ENCODE measurements around the gene ARAP1. TPM values are rescaled to one million over a fixed set of nuclear protein-coding genes. Genes with fewer than 3 reads are reported as not detected.

ARAP1 gene
- total RNA-seq, 1 donor from 2014 or later: 60.2 TPM

GRCh38 chr11:72726266-72727220 lies 25.7 kb downstream of the ARAP1 start:
- H3K4me3 ChIP-seq (ENCODE audit: low read depth, low read length): no peak overlapping the region
- TF ChIP-seq CTCF (conservative IDR thresholded peaks at IDR 0.05; ENCODE audit: low read depth, low read length): no peak
- DNase-seq (ENCODE audit: low read depth): no peak

- no peak overlapping the region for H3K4me3 ChIP-seq (ENCODE audit: low read depth, low read length)
- no peak for DNase-seq (ENCODE audit: low read depth)
- no peak for TF ChIP-seq CTCF (conservative IDR thresholded peaks at IDR 0.05; ENCODE audit: low read depth, low read length)
Observed at GRCh38 chr11:72725724-72726028, 26.5 kb downstream of the ARAP1 start.

DNA sequence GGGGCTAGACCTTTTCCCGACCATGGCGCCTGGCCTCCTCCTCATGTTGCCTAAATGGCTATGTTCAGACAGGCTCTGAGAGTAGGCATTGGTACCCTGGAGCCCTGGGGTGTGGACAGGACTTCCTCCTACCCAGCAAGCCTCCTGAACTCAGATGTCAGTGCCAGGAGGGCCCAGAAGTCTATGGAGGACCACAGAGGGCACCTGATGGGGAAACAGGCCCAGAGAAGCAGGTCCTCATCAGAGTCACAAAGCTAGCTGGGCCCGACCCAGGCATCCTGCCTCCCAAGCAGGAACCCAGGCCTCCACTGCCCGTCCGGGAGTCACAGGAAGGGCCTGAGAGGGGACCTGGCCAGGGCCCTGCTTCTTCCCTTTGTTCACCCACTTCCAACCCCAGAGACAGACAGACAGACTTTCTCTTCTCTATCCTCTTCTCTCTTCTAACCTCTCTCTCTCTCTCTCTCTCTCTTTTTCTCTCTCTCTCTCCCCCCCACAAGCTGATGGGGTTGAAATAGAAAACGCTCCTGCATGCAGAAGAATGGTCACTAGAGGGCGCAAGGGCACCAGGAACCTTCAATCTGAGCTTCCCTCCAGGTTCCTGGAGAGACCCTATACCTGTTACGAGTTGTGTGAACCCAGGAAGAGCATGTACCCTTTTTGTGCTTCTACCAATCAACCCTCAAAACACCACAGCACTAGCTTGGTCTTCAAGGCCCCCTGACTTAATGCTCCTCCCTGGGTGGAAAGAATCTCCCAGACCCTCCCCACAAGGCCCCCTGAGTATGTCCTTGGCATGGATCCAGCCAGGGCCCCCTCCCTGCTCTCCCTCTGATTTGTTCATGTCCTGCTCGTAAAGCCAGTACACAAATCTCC lies 27.1 kb downstream of the ARAP1 start:
- peak; percentile 94 for TF ChIP-seq CTCF (conservative IDR thresholded peaks at IDR 0.05; ENCODE audit: low read depth, low read length)
- H3K4me3 ChIP-seq (ENCODE audit: low read depth, low read length): no peak overlapping the region
- no peak for DNase-seq (ENCODE audit: low read depth)

DNA sequence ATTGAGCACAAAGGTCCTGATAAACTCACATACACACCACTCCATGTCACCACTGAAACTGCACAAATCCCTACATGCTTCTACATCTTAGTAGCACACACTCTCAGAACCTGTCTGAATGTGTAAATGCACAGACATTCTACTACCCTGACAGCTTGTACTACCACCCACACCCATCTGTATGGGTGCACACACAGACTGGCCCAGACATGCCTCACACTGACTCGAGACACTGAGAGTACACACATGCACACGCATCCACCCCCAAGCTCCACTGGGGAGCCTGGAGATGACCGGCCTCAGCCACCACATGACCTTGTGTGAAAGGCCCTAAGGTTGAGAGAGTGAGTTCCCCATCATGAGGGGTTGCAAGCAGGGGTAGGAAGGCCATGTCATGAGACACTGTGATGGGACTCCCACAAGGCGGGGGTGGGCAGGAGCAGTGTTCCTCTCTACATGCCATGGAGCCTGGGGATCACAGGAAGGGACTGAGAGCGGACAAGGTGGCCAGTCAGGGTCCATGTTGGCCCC lies 28.1 kb downstream of the ARAP1 start:
- no peak overlapping the region for H3K4me3 ChIP-seq (ENCODE audit: low read depth, low read length)
- TF ChIP-seq CTCF (conservative IDR thresholded peaks at IDR 0.05; ENCODE audit: low read depth, low read length): no peak
- DNase-seq (ENCODE audit: low read depth): no peak

DNA sequence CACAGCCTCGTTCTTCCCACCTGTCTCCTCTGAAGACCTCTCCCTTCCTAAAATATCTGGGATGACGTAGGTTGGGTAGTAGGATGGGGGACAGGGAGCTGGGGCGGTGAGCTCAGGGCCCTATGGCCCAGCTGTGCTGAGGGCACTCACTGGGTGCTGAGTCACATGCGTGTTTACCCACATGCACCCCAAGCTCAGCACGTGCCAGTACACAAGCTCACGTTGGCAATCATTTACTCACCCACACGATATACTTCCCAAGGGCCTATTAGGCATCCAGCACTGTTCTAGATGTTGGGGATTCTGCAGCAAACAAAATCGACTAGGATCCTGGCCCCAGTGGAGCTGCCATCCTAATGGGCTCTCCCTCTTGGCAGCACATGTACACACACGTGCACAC lies 28.7 kb downstream of the ARAP1 start:
- peak; percentile 40 for DNase-seq (ENCODE audit: low read depth)
- H3K4me3 ChIP-seq (ENCODE audit: low read depth, low read length): no peak overlapping the region
- no peak for TF ChIP-seq CTCF (conservative IDR thresholded peaks at IDR 0.05; ENCODE audit: low read depth, low read length)

GRCh38 chr11:72722050-72722748 lies 30.0 kb downstream of the ARAP1 start:
- TF ChIP-seq CTCF (conservative IDR thresholded peaks at IDR 0.05; ENCODE audit: low read depth, low read length): no peak
- DNase-seq (ENCODE audit: low read depth): peak; percentile 49
- H3K4me3 ChIP-seq (ENCODE audit: low read depth, low read length): peak overlapping the region; percentile 71
